ENCODE measurements around the gene TRA2B. TPM values are rescaled to one million over a fixed set of nuclear protein-coding genes. Genes with fewer than 3 reads are reported as not detected.

The TRA2B gene
- total RNA-seq, 1 donor from 2014 or later = 205 TPM

DNA sequence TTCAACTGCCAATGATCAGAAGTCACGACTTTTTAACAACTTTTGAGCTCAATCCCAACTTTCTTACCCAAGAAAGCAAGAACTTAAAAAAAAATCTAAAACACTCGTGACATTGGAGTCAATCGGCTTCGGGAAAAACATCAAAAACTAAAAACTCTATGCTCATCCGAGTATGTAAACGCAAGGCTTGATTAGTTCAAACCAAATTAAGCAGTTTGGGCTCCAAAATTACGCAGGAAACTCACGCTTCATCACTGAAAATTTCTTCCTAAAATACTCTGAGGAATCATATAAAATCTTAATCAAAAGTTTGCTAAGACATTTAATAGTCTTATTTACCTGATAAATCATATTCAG lies 1.6 kb downstream of the TRA2B start:
- Mint-ChIP-seq H3K27me3 (peaks cover 4% of the 10 kb centered on the region), H3K4me1 (ENCODE audit: low read depth) (peaks cover 40% of the 10 kb centered on the region), H3K36me3 (ENCODE audit: insufficient read depth) (peaks cover 13% of the 10 kb centered on the region), H3K4me3 (ENCODE audit: low read depth) (peak overlapping the region; percentile 100), H3K27ac (peak overlapping the region; percentile 100), H3K9me3 (ENCODE audit: low read depth) (peaks cover 7% of the 10 kb centered on the region)
- DNase-seq (ENCODE audit: low spot score, unreplicated experiment) = no peak
- TF ChIP-seq, protein P1, sequence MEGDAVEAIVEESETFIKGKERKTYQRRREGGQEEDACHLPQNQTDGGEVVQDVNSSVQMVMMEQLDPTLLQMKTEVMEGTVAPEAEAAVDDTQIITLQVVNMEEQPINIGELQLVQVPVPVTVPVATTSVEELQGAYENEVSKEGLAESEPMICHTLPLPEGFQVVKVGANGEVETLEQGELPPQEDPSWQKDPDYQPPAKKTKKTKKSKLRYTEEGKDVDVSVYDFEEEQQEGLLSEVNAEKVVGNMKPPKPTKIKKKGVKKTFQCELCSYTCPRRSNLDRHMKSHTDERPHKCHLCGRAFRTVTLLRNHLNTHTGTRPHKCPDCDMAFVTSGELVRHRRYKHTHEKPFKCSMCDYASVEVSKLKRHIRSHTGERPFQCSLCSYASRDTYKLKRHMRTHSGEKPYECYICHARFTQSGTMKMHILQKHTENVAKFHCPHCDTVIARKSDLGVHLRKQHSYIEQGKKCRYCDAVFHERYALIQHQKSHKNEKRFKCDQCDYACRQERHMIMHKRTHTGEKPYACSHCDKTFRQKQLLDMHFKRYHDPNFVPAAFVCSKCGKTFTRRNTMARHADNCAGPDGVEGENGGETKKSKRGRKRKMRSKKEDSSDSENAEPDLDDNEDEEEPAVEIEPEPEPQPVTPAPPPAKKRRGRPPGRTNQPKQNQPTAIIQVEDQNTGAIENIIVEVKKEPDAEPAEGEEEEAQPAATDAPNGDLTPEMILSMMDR (IDR thresholded peaks at IDR 0.05; ENCODE audit: unreplicated experiment) = no peak

DNA sequence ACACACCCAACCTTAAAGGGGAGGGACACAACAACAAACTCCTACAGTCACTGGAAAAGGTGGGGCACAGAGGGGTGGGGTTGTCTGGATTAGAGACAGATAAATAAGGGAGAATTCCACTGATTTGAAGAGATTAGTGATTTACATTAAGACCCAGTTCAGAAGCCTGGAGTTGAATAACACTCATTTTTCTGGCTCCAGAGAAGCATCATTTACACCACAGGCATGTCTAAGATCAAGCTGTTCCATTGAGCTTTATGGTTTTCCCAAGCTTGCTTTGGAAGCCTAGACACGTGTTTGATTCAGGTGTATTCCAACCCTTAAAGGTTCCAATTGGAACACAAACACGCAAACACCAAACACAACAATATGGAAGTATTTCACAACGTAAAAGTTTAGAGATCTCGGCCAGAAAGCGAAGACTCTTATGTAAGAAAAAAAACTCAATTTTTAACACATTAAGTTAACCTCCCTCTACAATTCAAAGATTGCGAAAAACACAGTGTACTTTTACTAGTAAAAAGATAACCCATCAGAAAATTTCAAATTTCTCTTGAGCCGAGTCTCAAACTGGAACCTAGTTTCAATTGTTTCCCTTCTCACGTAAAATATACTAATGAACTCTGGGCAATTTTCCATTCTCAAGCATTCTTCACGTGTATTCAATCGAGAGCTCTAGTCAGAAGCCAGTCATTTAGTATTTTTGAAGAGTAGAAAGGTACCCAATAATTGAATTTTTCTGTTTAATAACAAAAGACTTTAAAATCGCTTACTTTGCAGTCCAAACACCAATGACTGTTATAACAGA lies 2.1 kb downstream of the TRA2B start:
- peaks cover 7% of the 10 kb centered on the region for H3K9me3 Mint-ChIP-seq (ENCODE audit: low read depth)
- DNase-seq (ENCODE audit: low spot score, unreplicated experiment) = no peak
- TF ChIP-seq, protein P1 (IDR thresholded peaks at IDR 0.05; ENCODE audit: unreplicated experiment) = no peak
- H3K4me3 Mint-ChIP-seq (ENCODE audit: low read depth) = peak overlapping the region; percentile 100
- peaks cover 45% of the 10 kb centered on the region for H3K4me1 Mint-ChIP-seq (ENCODE audit: low read depth)
- H3K36me3 Mint-ChIP-seq (ENCODE audit: insufficient read depth) = peaks cover 14% of the 10 kb centered on the region
- peak overlapping the region; percentile 100 for H3K27ac Mint-ChIP-seq
- H3K27me3 Mint-ChIP-seq = peaks cover 4% of the 10 kb centered on the region

DNA sequence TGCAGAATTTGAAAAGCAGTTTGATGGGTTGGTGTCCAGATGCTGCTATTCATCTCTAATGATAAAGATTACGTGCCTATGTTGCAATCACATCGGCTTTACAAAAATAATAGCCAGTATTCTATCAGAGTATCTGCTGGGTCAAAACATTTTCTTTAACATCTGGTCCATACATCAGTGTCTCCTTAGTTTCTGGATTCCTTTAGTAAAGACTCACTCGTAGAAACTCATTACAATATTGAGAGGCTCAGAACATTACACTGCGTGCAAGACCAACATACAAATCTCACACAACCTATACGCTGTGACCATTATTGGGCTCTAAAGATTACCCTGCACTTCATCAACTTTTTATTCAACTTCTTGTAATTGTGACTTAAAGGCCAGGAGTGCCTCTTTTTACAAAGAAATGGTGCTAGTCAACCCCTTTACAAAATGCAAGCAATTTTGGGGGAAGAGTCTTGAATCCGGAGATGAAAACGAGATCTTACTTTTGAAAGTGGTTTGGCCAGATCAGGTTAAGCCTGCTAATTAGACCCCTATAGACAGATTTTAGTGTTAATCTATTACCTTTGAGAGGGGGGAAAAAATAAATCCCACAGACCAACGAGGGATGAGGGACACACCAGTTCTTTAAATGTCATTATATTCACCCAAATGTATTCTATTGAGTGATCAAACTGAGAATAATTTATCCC lies 2.9 kb downstream of the TRA2B start:
- peaks cover 52% of the 10 kb centered on the region for H3K4me1 Mint-ChIP-seq (ENCODE audit: low read depth)
- peak overlapping the region; percentile 100 for H3K27ac Mint-ChIP-seq
- peak overlapping the region; percentile 100 for H3K4me3 Mint-ChIP-seq (ENCODE audit: low read depth)
- H3K36me3 Mint-ChIP-seq (ENCODE audit: insufficient read depth) = peaks cover 14% of the 10 kb centered on the region
- DNase-seq (ENCODE audit: low spot score, unreplicated experiment) = no peak
- peaks cover 6% of the 10 kb centered on the region for H3K9me3 Mint-ChIP-seq (ENCODE audit: low read depth)
- TF ChIP-seq, protein P1 (IDR thresholded peaks at IDR 0.05; ENCODE audit: unreplicated experiment) = no peak
- H3K27me3 Mint-ChIP-seq = peaks cover 3% of the 10 kb centered on the region

DNA sequence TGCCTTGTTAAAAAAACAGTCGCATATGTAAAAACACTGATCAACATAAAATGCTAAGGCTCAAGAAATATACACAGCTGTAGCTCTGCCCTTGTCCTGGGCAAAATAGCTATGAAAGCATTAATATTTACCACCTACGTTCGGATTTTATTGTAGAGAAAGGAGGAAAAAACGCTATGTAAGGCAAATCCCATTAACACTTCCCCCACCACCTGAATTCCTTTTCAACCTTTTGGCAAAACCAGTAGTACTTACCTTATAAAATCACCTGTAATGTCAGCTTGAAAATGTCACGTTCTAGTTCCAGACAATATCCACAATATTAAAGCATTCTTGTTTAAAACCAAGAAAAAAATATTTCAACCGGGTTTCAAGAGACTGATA lies 3.6 kb downstream of the TRA2B start:
- Mint-ChIP-seq H3K36me3 (ENCODE audit: insufficient read depth) (peaks cover 11% of the 10 kb centered on the region), H3K4me3 (ENCODE audit: low read depth) (peak overlapping the region; percentile 100), H3K27ac (peak overlapping the region; percentile 94), H3K4me1 (ENCODE audit: low read depth) (peaks cover 60% of the 10 kb centered on the region), H3K27me3 (no peaks in the 10 kb centered on the region), H3K9me3 (ENCODE audit: low read depth) (peaks cover 4% of the 10 kb centered on the region)
- no peak for DNase-seq (ENCODE audit: low spot score, unreplicated experiment)
- TF ChIP-seq, protein P1 (IDR thresholded peaks at IDR 0.05; ENCODE audit: unreplicated experiment) = no peak

DNA sequence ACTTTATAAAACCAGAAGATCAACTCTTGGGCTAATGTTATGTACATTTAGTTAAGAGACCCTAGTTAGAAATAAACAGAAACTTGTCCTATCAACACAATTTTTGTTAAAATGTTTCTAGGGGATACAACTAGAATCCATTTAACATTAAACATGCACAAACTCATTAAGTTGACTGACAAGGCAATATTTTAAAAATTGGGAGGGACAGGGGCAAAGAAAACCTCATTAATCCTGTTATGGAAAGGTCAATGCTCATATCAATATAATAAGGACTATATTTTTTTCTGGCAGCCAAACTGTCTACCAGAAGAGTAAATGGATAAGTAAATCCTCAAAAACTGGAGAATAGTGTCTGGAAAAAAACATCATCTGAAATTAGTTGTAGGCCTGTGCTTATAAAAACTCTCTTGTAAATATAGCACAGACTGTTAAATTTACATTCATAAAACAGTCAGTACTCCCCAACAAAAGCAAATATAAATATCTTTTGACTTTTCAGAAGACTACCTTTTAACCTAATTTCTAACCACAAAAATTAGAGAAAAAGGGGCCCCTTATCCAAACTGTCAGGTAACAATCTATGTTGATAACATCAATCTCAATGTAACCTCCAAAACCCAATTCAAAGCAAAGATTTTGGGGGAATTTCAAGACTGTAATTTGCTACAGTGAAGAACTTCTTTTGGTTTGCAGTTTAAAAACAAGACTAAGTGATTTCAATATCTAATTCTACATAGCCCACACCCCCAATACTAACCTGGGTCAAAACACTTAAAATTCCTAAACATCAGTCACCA lies 4.2 kb downstream of the TRA2B start:
- Mint-ChIP-seq H3K27ac (peak overlapping the region; percentile 94), H3K27me3 (no peaks in the 10 kb centered on the region), H3K9me3 (ENCODE audit: low read depth) (peaks cover 4% of the 10 kb centered on the region), H3K36me3 (ENCODE audit: insufficient read depth) (peaks cover 11% of the 10 kb centered on the region), H3K4me1 (ENCODE audit: low read depth) (peaks cover 66% of the 10 kb centered on the region), H3K4me3 (ENCODE audit: low read depth) (peak overlapping the region; percentile 100)
- DNase-seq (ENCODE audit: low spot score, unreplicated experiment) = no peak
- TF ChIP-seq, protein P1 (IDR thresholded peaks at IDR 0.05; ENCODE audit: unreplicated experiment) = no peak
